GM19193 (cell line): Measurements from ENCODE around the gene TBXT.

Experiments used
- POLR2A ChIP-seq: IDR thresholded peaks from 4 replicates; pipeline ENCODE4 v1.6.1; 2011; ENCODE audit not compliant: insufficient read depth, insufficient read length; ENCODE audit errors: extremely low read depth

Gene TBXT

DNA sequence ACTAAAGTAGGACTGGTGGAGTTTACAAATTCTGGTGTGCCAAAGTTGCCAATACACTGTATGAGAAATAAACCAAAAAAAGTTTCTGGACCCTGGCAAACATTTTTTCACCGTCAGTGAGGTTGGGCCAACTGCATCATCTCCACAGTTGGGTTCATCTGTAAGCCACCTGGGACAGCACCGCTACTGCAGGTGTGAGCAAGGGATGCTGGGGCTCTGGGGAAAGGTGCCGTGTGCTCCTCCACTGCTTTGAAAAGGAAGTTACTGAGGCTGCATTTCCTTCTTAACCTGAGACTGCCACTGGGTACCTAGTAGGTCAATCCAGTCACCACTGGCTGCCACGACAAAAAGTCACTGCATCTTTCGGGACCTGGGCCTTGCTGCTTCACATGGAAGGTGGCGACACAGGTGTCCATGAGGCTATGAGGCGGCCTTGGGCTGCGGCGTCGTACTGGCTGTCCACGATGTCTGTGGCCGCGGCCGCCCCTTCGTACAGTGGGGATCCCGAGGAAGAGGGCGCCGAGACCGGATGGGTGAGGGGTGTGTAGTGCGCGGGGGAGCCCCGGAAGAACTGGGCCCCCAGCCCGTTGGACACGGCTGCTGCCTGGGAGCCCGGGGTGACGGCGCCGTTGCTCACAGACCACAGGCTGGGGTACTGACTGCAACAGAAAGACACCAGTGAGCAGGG lies 9.6 kb downstream of the TBXT start:
- no peak for TF ChIP-seq POLR2A

DNA sequence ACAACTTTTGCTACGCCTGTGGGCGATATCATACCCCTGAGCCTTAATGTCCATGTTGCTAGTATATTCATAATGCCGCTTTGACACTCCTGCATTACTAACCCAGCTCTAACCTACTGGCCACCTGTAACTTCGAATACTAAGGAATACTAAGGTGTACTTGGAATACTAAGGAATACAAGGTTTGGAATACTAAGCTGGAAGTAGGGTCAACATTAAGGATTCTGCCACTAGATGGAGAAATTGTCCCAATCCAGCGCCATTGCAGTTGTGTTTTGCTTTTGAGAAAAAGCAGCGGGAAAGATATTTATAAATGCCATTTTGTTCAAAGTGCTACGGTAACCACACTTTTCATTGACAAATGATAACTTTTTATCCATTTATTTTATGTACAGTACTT lies 10.7 kb downstream of the TBXT start:
- no peak for TF ChIP-seq POLR2A

DNA sequence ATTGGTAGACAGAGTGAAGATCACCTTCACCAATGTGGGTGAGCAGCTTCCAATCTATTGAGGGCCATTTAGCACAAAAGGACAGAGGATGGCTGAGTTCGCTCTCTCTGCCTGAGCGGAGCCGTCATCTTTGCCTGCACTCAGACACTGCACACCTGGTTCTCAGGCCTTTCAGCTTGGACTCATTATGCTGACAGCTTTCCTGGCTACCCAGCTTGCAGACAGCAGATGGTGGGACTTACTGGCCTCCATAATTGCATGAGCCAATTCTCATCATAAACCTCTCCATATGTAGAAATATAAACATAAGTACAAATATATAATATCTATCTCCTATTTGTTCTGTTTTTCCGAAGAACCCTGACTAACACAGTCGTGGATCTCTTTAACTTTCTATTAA lies 13.7 kb downstream of the TBXT start:
- TF ChIP-seq POLR2A = no peak

DNA sequence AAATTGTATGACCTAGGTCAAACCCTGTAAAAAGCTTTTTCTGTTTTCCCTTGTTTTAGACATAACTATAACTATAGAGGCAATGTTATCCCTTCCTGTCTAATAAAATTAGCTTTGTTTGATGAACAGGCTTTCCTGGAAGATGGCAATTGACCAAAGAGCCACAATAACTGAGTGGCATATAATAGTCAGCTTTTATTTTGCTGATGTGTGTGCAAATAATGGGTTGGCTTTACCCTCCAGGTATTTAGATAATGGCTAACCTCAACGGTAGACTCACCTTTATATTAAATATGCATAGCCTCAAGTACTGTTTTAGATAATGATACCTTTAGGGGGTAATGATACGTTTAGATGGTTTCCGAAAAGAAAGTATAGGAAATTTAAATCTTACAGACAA lies 15.0 kb downstream of the TBXT start:
- TF ChIP-seq POLR2A = no peak

DNA sequence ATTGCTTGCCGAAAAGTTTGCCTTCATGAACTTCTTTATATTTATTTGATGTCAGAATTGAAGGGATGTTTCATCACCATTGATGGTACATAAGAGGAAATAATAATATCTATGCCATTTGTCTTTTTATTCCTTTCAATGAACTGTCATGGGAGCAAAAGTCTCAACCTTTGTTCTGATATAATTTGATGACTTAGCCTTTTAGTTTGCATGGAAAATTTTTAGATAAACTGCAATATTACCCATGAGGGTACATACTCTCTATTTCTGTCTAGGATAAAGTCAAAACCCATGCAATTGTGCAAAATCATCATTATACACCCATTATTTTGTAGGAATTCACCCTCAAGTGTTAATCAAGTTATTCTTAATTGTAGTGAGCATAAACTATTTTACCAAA lies 15.9 kb downstream of the TBXT start:
- TF ChIP-seq POLR2A = no peak

DNA sequence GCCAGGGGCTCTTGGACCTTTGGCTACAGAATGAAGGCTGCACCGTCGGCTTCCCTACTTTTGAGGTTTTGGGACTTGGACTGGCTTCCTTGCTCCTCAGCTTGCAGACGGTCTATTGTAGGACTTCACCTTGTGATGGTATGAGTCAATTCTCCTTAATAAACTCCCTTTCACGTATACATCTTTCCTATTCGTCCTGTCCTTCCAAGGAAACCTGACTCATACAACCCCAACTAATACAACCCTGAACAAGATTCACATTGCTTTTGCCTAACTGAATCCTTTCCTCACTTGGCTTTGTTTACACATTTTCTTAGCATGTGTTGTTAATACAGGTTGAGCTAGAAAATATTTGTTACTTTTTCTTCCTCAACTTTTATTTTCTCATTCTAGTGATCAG lies 21.9 kb downstream of the TBXT start:
- TF ChIP-seq POLR2A = no peak

DNA sequence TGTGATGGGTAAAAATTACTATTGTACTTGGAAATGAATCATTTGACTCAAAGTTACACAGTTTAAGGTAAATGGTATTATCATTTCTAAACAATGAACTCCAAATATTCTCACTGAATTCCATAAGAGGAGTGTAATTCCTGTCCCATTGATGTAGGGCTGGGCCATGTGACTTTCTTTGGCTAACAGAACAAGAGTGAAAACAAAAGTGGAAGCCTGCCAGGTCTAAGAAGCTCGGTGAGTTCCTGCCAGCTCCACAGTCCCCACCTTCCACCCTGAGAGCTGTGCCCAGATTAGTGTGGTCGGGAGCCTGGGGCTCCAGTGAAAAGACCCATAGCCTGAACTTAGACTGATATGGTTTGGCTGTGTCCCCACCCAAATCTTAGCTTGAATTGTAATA lies 24.6 kb downstream of the TBXT start:
- TF ChIP-seq POLR2A = no peak

DNA sequence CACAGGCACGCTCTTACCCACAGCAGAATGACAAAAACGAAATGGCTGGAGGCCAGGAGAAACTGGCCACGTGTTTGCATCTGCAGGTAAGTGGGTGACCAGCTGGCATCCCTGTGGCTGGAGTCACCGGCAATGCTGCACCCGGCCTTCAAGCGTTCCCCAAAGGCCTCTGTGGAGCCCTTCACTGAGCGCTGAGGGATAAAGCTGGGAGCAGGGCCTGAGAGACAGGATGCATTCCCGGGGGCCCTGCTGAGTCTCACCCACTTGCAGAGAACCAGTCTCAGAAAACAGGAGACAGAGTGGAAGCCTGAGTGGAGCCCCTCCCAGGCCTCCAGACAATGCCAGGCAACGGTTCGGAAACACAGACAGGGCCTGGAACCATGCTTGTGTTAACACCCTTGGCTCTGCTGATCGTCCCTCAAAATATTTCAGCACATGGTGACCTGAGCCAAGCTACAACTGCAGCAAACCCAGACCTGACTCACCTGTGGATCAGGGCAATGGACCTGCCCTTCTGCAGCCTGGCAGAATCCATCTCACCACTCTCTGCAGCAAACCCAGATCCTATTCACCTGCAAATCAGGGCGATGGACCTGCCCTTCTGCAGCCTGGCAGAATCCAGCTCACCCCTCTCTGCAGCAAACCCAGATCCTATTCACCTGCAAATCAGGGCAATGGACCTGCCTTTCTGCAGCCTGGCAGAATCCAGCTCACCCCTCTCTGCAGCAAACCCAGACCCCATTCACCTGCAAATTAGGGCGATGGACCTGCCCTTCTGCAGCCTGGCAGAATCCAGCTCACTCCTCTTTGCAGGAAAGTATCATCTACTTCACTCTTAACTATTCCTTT lies 39.8 kb downstream of the TBXT start:
- no peak for TF ChIP-seq POLR2A

DNA sequence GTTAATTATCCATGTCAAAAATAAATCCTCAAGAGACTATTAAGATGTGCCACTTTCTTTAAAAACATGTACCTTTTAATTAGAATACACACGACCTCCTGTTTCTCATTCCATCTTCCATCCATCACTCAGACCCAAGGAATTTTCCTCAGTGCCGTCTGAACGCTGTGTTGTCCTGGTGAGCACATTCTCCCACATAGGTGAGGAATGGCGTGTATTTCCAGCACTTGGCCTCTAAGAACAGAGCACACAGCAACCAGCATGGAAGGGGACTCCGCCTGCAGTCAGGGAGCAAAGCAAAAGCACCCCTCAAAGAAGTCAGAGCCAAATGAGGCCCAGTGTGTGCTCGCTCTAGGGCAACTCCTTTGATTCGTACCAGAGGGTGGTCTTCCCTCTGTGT lies 45.9 kb downstream of the TBXT start:
- no peak for TF ChIP-seq POLR2A

DNA sequence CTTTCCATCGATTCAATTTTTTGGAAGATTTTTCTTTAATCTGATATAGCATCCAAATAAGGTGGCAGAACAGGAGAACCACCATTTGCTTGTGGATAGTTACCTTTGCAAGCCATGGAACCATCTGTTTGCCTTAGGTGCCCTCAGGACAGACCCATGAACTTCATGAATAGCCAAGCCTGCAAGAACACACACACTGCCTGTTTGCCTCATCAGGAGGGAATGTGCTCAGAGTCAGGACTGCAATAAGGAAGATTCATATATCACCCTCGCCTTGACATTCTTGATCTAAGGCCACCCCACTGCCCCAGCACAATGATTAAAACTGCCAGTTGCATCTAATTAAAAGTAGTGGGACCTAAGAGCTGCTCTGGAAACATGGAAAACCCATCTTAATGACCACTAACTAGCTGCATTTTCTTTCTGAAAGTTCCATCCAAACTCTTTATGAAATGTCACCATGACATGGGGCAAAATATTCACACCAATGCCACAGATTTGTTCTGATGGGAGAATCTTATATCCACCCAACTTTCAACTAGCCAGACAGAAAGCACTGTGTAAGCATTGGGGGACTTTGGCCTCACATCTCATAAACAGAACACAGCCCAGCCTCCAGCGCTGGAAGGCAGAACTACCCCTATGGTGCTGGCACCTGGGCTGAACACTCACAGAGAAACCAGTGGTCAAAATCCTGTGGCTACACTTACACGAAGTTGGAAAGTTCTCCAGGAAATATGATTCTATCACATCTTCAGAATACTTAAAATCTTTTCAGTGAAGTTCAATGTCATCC lies 48.3 kb downstream of the TBXT start:
- no peak for TF ChIP-seq POLR2A

DNA sequence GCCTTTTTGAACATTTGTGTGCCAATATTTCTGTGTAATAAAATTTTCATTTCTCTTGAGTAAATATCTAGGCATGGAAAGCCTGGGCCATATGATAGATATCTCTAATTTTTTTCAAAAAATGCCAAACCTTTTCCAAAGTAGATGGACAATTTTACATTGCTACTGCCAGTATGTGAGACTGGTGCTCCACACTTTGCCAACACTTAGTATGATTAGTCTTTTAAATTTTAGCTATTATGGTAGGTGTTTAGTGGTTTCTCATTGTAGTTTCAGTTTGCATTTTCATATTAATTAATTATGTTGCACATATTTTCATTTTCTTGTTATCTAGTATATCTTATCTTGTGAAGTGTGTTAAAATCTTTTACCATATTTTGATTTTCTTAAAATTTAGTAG lies 52.0 kb downstream of the TBXT start:
- no peak for TF ChIP-seq POLR2A

DNA sequence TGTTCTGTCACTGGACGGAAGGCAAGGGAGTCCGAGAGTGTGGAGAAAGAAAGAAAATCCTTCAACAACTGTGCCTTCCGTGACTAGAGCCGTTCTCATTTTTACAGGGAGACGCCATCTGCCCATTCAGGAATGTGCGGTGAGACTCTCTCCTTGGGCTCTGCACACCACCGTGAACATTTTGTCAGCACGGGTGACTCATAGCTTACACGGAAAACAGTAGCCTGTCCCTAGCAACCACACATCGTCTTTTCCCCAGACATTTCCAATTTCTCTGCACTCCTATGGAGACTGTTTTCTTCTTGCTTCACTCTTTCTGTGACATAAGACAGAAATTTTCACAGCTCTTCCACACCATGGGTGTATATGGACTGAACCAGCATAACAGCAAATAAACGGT lies 55.1 kb downstream of the TBXT start:
- TF ChIP-seq POLR2A = no peak

DNA sequence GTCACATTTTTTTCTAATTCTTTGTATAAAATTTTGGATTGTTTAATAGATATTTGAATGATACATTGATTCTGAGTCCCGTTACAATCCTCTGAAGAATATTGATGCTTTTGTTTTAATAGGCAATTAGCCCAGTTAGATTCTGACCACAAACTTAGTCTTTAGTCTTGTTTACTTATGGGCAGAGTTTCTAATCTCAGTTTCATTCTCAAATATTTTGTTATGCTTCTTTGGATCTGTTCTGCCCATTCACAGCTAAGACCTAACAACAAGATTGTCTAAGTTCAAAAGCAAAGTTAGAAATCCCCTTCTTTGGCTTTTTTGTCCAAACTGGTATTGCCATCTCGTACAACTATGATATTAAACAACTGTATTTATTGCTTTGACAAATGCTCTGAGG lies 58.0 kb downstream of the TBXT start:
- TF ChIP-seq POLR2A = no peak
